Activated CD8-positive, alpha-beta memory T cell treated with anti-CD3 and anti-CD28 coated beads for 36 hours (primary cell): ENCODE results near the gene SRD5A3. TPM values are rescaled to one million over a fixed set of nuclear protein-coding genes. Genes with fewer than 3 reads are reported as not detected.

Source experiments
- total RNA-seq, 2 experiments: library from RNA; stranded (reverse); gene quantifications; one replicate each; pipeline ENCODE4 v1.2.3, GENCODE V29; 2021

Gene SRD5A3
- total RNA-seq, 2 experiments from 2014 or later = 25.9 to 27.7 TPM

Other genes with a start within 250 kb of the SRD5A3 start
- not detected for gene KDR, start 220.6 kb upstream of the SRD5A3 start, total RNA-seq
- 10 to 100 TPM; 77.7 to 78.2 TPM for gene TMEM165, start 49.7 kb downstream of the SRD5A3 start, total RNA-seq
- 10 to 100 TPM; 15.7 to 20.0 TPM for gene CLOCK, start 200.7 kb downstream of the SRD5A3 start, total RNA-seq
- not detected for gene PDCL2, start 246.0 kb downstream of the SRD5A3 start, total RNA-seq